Frontal cortex (tissue), 4 donors: Measurements from ENCODE around the gene FBXL17. TPM values are rescaled to one million over a fixed set of nuclear protein-coding genes. Genes with fewer than 3 reads are reported as not detected.

ENCODE experiments used
- DNase-seq, 2 donors: peaks; one replicate each; pipeline ENCODE4 v3.0.0; 2012; ENCODE audit warnings: low spot score in 2 of 2
- FAIRE-seq: peaks from 2 replicates; lab custom pipeline; 2012; peaks lifted over from hg19 to GRCh38; lab: Jason Lieb, UNC
- total RNA-seq: library from RNA; depleted of rRNA; stranded (reverse); fragments of >200 nt; gene quantifications from one replicate; pipeline ENCODE4 v1.2.3, GENCODE V29; 2014
- donor health status: control.
- donor health status: control.
- donor health status: control.

FBXL17 gene
- total RNA-seq, 1 donor from 2014 or later = 55.4 TPM

DNA sequence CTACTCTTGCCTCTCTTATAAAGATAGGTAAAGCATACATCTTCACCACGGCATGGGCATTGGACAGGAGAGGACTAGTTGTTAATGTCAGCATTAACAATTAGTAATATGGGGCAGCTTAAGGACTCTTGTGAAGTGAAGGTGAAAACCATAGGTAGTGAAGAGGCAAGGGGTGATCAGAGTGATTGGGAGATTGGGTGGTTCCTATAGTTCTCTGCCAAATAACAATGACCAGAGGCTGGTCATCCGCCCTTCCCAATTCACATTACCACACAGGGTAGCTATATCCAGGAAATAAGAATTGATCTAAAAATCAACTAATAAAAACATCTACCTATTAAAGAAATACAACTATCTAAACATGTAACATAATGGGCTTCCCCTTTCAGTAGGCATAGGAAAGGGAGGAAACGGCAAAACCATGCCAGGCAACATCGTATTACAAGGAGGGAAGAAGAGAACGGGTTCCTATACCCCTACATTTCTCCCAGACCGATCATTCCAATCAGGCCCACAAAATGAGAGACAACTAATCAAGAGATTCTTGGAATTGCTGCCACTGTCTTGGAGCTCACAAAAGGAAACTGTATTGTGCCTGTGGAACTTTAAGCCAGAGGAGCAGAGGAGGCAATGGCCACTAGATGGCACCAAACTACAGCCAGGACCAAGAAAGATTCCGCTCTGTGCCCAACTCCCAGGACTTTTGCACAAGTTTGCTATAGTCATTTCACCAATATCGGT lies 121.6 kb downstream of the FBXL17 start:
- peak; percentile 50 for FAIRE-seq

DNA sequence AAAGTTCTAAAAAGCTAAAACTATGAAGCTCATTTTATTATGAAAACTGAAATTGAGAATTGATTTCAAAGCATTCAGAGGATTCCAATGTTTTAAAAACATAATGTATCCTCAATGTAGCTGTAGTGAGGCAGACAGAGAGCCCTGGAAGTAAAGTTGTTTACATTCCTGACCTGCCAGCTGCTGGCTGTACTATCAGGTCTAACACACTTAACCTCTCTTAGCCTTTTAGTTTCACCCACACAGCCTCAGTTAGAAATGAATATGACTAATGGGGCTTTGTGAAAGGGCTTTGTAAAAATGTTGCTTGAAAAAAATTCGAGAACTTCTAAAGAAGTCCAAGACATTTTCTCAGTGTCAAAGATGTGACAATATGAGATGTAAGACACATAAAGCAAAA lies 122.6 kb downstream of the FBXL17 start:
- FAIRE-seq (no peak), DNase-seq (no peak)

More for the DNA sequence above, 121.6 kb downstream of the FBXL17 start:
- DNase-seq = peak; percentile 4 to 26

DNA sequence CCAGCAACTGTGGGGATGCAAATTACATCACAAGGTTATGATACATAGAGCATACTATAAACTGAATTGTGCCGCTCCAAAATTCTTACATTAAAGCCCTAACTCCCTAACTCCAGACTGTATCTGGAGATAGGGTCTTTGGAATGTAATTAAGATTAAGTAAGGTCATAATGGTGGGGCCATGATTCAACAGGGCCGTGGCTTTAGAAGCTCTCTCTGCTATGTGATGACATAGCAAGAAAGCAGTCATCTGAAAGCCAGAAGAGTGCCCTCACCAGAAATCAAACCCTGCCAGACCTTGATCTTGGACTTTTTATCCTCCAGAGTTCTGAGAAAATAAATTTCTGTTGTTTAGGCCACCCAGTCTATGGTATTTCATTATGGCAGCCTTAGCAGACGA lies 123.9 kb downstream of the FBXL17 start:
- no peak for FAIRE-seq
- no peak for DNase-seq

DNA sequence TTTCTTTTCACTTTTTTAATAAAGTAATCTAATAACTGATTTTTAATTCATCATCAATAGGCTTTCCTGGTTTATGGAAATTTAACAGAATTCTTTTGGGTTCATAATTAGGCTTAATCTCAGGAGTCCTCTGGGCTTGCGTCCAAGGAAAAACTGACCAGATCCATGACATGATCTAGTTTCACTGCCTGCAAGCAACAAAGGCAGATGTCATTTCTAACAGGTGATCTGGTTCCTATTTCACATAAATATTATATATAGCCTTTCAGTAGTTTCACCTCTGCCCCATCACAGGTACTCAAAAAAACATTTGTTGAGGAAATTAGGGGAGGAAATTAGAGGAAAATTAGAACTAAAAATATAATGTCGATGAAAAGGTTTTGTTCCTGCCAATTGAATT lies 126.4 kb downstream of the FBXL17 start:
- DNase-seq = no peak
- no peak for FAIRE-seq

DNA sequence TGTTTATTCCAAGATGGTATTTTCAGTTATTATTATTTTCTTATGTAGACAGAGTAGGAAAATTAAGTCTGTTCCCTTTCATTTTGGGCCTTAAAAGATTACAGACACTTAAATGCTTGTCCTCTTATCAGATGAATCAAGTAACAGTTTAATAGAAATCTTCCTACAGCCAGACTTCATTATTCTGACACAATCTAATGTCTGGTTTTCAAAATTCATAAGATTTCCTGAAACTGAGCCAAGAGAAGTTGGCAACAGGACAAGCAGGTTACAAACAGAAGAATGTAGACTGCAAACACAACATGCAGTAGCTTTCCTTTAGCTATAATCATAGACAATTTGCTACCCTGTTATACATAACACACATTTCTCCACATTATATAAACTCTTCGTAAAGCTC lies 130.5 kb downstream of the FBXL17 start:
- no peak for DNase-seq
- no peak for FAIRE-seq

DNA sequence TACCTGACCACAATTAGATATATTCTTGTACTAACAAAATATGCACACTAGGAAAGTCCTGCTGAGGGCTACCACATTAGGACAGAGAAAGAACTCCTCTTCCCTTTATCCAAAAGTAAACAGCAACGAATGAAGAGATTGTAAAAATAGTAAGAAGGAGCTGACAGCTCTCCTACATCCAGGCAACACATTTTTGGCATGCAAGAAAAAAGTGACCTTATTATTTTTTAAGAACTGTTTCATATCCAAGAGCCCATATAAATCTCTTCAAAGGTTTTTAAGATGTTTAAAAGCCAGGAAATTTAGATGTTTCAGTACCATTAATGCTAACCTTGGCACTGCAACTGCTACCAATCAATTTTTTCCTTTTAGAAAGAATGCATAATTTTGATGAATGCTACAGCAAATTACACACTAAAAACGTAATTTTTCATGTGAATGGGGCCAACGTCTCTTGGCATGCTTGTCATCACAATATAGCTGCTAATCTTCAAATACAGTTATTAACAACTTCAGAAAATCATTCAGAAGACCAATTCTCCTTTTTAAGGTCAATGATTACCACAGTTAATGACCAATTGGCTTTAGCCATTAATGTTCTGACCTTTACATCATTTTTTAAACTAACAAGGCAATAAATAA lies 132.0 kb downstream of the FBXL17 start:
- DNase-seq (no peak), FAIRE-seq (no peak)

DNA sequence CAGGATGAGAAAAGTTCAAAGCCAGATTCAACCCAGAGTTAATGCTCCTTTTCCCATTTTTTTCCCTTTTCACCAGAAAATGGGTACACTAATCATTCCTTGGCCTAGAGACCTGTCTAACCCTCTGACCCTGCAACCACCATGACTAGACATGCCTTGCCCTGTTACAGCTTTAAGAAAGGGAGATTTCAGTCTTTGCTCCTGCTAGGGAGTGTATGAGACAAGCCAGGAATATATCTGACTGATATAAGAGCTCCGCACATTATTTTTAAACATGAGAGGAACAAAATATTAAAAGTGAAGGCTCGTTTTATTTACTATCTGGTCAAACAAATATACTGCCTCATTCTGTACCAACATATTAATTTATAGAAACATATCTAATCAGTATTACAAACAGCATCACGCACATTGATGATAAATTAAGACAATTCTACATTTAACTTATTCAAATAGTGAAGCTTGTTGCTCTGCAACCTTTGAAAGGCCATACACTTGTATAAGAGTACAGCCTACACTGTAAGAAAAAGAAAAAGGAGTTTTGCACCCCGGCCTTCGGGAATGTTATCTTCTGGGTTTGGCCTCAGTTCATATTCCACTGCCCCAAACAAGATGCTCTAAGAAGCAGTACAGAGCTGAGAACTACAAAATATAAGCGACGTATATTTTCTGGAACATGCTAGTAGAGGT lies 132.7 kb downstream of the FBXL17 start:
- no peak for FAIRE-seq
- no peak for DNase-seq

DNA sequence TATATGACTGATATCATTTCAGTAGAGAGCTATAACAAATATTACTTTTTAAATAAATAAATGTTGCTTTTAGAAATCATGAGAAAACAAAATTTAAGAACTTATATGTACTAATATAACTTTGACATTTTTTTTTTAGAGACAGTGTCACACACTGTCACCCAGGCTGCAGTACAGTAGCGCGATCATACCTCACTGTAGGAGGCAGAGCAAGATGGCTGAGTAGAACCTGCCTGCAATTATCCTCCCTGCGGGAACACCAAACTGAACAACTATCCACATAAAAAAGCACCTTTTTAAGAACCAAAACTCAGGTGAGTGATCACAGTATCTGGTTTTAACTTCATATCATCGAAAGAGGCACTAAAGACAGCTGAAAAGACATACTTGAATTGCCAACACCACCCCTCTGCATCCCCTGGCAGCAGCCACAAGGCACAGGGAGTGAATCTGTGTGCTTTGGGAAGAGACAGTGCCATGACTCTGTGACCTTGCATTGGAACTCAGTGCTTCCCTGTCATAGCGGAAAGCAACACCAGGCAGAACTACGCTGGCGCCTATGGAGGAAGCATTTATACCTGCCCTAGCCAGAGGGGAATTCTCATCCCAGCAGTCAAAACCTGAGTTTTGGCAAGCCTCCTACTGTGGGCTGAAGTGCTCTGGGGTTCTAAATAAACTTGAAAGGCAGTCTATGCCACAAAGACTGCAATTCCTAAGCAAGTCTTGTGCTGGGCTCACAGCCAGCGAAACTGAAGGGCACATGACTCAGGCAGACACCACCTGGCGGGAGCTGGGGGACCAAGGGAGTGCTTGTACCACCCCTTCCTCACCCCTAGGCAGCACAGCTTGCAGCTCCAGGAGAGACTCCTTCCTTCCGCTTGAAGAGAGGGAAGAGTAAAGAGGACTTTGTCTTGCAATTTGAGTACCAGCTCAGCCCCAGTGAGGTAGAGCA lies 142.7 kb downstream of the FBXL17 start:
- FAIRE-seq (no peak), DNase-seq (no peak)

DNA sequence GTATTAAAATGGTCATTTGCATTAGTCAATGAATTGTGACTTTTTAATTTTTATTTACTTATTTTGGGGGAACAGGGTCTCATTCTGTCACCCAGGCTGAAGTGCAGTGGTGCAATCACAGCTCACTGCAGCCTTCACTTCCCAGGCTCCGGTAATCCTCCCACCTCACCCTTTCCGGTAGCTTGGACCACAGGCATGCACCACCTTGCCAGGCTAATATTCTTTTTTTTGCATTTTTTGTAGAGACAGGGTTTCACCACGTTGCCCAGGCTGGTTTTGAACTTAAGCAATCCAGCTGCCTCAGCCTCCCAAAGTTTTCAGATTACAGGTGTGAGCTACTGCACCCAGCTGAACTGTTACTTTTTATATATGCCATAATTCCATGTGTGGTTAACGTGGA lies 143.4 kb downstream of the FBXL17 start:
- DNase-seq (no peak), FAIRE-seq (no peak)

DNA sequence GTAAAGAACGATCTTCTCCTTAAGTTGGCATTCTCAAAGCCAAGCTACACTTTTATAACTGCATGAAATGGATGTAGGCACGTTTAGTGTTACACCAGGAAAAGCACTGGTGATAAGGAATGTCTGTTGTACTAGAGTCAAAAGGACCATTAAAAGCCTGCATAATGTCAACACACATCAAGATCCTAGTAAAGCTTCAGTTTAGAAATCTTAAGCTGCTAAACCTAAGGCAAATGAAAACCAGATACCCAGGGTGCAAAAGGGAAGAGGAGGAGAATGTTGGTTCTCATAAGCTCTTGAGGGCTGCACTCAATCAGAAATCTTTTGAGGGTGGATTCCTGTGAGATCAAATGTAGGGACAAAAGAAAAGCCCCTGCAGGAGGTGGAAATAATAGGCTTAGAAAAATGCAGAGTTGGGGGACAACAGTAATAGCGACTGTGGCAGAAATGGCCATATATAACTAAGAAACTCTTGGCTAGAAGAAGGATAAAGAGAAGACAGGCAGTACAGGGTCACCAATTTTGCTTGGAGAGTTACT lies 148.2 kb downstream of the FBXL17 start:
- DNase-seq = no peak
- FAIRE-seq = no peak

DNA sequence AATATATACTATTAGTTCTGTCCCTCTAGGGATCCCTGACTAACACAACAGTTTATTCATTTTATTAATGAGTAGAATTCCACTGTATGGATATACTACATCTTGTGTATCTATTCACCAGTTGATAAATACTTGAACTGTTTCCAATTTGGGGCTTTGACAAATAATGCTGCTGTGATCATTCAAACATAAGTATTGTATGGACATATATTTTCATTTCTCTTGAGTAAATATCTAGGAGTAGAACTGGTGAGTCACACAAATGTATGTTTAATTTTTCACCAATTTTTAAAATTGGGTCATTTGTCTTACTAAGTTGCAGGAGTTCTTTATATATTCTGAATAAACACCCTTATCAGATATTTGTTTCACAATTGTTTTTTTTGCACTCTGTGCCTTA lies 149.1 kb downstream of the FBXL17 start:
- FAIRE-seq (no peak), DNase-seq (no peak)

DNA sequence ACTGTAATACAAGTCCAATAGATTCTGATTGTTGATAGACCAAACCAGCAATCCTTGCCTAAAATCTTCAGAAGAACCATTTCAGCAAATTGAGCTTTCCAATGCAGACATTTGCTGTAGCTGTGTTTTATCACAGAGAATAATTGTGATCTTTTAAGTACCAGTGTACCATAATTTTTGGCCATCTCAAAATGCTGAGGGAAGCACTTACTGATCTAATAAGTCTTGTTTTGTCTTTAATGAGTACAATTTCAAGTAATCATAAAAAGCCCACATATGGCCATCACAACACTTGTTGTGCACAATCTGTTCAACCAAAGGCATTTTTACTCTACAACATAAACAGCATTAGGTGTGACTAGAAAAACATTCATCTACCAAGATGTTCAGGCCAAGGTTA lies 159.9 kb downstream of the FBXL17 start:
- FAIRE-seq = no peak
- DNase-seq = no peak

DNA sequence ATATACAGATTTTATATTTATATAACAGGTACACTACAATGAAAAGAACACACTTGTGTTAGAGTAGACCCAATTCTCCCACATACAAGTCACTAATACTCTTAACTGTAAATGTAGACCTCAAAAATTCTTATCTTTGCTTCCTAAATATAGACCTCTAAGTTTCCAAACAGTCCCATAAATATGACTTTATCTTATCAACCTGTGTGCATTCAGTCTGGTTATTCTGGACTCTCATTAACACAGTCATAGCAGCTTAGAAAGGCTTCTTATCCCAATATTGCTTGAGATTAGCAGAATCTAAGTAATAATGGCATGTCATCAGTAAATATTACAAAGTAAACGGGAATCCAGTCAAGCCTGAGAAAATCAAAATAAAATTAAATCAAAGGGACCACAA lies 161.1 kb downstream of the FBXL17 start:
- FAIRE-seq (no peak), DNase-seq (no peak)

DNA sequence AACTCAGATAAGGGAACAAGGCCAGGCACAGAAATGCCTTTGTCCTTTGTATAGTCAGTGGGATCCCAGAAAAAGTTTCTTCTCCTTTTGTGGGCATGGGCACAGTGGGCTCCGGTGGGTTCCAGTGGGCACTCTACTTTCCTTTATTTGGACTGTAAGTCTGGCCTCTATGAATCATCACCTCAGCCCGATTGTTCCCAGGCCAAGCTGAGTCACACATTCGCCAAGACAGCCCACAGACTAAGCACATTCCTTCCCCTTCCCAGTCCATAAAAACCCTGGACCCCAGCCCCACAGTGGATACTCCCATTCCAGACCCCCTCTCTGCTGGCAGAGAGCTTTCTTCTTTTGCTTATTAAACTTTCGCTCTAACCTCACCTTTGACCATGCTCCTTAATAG lies 165.0 kb downstream of the FBXL17 start:
- DNase-seq (no peak), FAIRE-seq (no peak)

DNA sequence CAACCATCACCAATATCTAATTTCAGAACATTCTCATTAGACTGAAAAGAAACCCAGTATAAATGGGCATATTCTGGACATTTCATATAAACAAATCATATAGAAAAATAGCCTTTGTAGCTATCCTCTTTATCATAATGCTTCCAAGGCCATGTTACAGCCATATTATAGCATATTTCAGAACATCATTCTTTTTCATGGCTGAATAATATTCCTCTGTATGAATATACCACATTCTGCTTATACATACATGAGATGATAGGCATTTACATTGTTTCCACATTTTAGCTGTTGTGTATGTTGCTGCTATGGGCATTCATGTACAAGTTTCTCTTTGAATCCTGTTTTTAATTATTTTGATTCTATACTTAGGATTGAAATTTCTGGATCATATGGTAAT lies 167.0 kb downstream of the FBXL17 start:
- DNase-seq (no peak), FAIRE-seq (no peak)

DNA sequence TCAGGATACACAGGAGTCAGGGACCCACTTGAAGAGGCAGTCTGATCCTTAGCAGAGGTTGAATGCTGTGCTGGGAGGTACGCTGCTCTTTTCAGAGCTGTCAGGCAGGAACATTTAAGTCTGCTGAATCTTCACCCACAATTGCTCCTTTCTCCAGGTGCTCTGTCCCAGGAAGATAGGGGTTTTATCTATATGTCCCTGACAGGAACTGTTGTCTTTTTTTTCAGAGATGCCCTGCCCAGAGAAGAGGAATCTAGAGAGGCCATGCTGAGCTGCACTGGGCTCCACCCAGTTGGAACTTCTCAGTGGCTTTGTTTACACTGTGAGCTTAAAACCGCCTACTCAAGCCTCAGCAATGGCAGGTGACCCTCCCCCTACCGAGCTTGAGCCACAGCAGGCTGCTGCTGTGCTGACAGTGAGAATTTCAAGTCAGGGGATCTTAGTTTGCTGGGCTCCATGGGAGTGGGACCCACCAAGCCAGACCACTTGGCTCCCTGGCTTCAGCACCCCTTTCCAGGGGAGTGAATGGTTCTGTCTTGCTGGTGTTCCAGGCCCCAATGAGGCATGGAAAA lies 169.0 kb downstream of the FBXL17 start:
- DNase-seq (no peak), FAIRE-seq (no peak)

DNA sequence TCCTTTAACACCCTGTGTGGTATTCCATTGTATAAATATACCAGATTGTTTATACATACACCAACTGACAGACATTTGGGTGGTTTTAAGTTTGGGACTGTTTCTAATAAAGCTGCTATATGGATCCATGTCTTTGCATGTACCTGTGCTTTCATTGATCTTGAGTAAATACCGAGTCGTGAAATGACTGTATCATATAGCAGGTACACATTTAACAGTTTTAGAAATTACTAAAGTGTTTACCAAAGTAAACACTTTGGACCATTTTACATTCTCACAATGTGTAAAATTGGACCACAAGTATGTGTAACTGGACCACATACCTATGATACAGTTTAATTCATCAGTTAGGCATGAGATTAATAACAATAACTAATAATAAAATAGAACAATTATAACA lies 175.2 kb downstream of the FBXL17 start:
- FAIRE-seq (no peak), DNase-seq (no peak)

DNA sequence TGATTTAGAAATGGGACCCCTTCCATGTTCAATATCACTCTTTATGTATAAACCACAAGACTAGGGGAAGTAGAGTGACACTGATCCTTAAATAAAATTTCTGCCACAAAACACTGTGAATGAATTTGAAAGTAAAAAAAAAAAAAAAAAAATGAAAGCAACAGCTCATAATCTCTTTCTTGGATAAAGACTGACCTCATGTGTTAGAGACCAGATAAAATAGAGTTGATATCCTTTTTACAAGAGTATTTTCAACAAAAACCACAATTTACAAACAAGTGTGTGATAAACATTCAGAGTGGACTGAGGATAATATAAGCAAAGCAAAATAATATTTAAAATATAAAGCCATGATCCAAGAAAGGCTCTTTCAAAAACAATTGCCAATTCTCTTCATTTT lies 180.2 kb downstream of the FBXL17 start:
- no peak for DNase-seq
- FAIRE-seq = peak; percentile 23

DNA sequence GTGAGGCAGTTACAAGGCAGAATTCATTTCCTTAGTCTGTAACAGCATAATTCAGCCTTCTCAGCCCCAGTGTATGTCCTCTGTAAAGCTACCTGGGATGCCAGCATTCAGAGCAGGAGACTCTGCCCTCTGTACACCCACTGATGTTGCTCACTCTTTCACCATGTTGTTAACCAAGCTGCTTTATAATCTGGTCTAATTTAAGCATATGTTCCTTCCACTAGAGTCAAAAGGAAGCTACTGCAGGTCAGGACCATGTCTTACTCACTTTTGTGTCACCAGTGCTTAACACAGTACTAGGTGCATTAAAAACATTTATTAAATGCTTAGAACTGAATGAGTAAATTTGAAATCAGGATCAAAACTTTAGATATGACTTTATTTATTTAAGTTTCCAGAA lies 185.6 kb downstream of the FBXL17 start:
- no peak for DNase-seq
- FAIRE-seq = no peak
